ENCODE data around the gene FHIT. TPM values are rescaled to one million over a fixed set of nuclear protein-coding genes. Genes with fewer than 3 reads are reported as not detected.

The FHIT gene
- total RNA-seq, 1 experiment from 2014 or later, result 7.8 TPM

DNA sequence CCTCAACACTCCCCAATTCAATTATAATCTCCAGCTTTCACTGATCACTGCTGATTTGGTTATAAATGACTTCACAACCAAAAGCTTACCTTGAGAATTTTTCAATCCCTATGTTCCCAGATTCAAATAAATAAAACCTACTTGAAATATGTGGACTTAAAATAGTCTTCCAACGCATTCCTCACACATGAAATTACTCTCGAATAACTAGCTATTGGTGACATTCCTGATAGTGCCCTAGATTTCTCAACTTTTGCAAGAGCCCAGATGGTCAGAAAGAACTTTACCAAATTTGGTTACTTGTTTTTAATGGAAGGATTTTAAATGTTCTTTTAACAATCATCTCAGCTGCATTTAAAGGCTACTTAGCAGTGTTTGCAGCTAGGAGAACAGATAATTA is 605.5 kb downstream of the FHIT start:
- DNase-seq (ENCODE audit: low spot score), result no peak
- in situ Hi-C loops (cut with HindIII; ENCODE audit: low sequenced_read_pairs), result no loop called here

DNA sequence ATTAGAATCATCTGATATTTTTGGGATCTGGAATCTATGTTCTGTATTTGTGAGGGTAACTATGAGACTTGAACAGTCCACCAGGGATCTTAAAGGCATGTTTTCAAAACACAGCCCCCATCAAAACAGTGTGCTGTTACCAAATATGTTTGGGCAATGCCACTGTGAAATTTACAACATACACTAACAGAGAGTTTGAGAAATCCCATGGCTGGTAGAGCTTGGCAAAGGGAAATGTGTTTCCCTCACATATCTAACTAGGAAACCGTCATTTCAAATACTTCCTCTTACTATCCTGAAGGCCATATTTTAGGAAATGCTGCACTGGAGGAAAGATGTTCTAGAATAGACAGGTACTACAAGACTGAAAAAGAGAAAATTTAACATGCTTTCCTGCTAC is 607.4 kb downstream of the FHIT start:
- DNase-seq (ENCODE audit: low spot score), result no peak
- in situ Hi-C loops (cut with HindIII; ENCODE audit: low sequenced_read_pairs), result no loop called here

DNA sequence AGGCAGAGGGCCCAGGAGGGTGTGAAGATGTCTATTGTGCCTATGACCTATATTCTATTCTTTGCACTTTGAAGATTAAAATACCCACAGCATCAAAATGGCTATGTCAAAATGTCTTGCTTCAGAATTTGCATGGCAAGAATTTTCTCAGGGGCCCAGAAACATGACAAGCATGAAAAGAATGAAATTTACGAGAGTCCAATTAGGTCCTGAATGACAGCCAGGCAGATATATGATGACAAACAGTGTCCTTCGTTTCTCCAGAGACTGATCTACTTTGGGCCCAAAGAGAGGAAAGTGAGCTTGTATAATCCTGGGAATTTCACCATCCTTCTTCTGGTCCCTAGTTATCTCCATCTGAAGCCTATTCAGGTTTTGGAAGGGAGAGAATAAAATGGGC is 609.9 kb downstream of the FHIT start:
- in situ Hi-C loops (cut with HindIII; ENCODE audit: low sequenced_read_pairs), result no loop called here
- DNase-seq (ENCODE audit: low spot score), result no peak

DNA sequence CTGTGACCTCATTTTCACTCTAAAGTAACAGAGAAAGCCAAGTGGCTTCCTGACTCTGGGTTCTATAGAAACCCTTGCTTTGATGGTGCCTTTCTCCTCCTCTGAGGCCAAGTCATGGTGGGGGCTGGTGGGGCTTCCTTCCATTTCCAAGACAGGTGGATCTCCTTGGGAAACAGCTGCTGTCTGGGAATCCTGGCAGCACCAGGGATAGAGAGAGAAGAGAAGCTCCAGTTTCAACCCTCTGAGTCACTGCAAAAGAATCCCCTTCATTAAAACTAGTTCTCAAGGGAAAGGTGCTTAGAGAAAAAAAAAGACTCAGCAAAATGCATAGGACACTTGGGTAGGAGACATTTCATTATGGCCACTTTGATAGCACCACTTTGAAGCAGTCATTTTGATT is 614.4 kb downstream of the FHIT start:
- no peak for DNase-seq (ENCODE audit: low spot score)
- in situ Hi-C loops (cut with HindIII; ENCODE audit: low sequenced_read_pairs), result no loop called here

DNA sequence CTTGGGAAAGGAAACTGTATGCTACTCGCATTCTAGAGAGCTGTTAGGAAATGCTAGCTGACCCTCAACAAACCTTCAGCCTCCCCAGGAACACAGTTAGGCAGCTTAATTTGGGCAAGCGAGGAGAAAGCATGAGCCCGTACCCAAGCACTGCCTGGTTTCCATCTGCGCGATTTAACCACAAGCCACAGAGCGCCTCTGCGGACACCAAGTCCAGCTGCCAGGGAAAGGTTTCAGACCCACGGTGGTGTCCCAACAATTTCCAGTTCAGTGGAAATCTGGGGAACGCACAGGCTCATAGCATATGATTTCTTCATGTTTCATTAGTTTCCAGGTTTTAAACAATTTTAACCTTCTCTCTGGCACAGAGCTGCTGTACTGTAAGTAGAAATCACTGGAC is 617.6 kb downstream of the FHIT start:
- in situ Hi-C loops (cut with HindIII; ENCODE audit: low sequenced_read_pairs), result no loop called here
- DNase-seq (ENCODE audit: low spot score), result peak; percentile 47

DNA sequence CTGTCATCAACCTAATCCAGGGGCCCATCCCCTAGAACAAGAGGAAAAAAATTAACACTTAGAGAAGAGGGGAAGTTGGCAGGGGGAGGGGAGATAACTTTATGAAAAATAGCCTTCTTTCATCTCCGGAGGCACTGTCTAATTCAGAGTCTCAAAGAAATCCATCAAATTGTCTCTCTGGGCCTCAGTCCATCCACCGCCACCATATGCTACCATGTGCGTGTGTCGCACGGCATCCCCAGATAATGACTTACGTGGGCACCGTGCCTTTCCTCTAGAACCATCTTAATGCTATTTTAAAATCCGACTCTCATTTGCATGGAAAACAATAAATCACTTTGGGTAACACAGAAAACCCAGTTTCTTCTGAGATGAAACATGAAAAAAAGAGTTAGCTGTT is 619.7 kb downstream of the FHIT start:
- in situ Hi-C loops (cut with HindIII; ENCODE audit: low sequenced_read_pairs), result no loop called here
- DNase-seq (ENCODE audit: low spot score), result no peak

DNA sequence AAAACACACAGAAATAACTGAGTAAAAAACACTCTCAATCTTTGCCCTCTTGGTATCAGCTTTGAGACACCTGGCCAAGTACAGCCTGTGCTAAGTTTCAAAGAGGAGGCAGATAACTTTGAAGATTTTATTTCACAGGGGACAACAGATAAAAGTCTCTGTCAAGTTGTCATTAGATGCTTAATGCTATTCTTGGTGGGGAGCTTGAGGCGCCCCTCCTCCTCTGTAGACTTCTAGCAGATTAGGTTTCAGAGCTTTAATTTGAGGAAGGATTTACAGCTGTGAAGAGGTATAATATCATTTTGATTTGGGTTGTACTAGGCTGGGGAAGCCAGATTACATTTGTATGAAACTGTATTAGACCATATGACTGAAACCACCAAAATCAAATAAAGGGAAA is 620.3 kb downstream of the FHIT start:
- no peak for DNase-seq (ENCODE audit: low spot score)
- in situ Hi-C loops (cut with HindIII; ENCODE audit: low sequenced_read_pairs), result no loop called here

DNA sequence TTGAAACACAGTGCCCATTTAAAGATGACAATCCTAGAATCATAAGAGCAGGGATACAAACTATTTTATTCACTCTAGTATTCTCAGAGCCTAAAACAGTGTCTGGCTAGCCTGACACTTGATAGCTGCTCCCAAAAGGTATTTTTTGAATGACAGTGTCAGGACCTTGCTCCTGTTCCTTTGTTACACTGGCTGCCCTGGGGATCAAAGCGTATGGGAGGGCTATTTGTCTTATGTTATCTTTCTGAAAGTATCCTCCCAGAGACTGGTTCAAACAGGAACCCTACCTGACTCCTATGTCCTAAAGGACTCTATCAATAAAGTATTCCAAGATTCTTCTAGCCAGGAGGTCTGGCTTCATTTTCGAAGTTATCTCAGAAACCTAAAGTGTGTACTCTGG is 621.4 kb downstream of the FHIT start:
- no peak for DNase-seq (ENCODE audit: low spot score)
- in situ Hi-C loops (cut with HindIII; ENCODE audit: low sequenced_read_pairs), result no loop called here

DNA sequence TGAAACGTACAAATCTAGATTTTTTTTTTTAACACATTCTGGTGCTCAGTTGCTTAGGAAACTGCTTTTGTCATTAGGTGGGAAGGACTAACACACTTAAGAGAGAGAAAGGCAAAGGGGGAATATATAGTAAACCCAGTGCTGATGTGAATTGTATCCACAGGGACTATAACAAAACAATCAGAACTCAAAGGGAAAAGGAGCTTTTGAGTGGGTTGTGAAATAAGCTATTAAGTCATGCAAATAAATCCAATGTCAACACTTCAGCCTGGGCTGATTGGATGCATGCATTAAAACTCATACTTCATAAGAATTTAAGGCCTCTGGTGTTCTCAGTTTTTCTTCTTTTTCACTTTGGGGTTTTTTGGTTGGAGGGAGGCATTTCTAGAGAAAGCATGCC is 628.9 kb downstream of the FHIT start:
- in situ Hi-C loops (cut with HindIII; ENCODE audit: low sequenced_read_pairs), result no loop called here

DNA sequence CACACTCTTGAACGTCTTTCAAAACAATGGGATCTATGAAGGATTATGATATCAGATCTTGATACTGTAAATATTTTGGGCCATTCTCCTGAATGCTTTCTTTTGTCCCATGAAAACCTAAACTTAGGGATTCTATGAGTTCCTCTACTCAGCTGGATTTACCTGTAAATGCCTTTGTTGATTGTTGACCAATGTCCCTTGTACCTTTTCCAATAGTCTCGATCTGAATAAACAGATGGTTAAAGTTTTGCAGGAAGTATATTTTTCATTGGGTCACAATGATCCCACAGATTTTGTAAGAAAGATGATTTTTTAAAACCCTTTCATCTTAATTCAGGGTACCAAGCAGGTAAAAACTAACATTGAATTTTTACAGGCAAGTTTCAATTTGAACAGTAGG is 634.1 kb downstream of the FHIT start:
- in situ Hi-C loops (cut with HindIII; ENCODE audit: low sequenced_read_pairs), result no loop called here

More for the DNA sequence above, 628.9 kb downstream of the FHIT start:
- DNase-seq (ENCODE audit: low spot score), result no peak

DNA sequence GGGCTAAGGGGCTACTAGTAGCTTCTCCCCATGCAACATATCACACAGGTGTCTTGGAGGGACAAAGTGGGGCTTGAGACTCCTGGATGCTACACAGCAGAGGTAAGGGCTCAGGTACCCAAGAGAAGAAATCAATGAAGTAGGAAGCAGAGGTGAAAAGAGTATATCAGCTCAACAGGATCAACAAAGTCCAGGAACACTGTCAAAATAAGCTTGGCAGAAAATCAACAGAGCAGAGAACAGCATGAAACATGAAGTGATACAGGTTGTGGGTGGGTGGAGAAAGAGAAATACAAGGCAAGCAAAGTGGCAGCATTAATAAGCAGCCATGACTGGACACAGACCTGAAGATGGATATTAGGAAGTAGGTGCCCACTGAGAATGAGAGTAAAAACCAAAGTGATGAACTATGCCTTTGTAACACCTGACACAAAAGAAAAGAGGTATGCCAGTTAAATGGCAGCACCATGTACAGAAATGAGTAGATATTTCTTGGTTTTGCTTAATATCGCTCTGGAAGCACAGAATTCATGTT is 637.4 kb downstream of the FHIT start:
- in situ Hi-C loops (cut with HindIII; ENCODE audit: low sequenced_read_pairs), result no loop called here
- no peak for DNase-seq (ENCODE audit: low spot score)

More for the DNA sequence above, 634.1 kb downstream of the FHIT start:
- DNase-seq (ENCODE audit: low spot score), result no peak

DNA sequence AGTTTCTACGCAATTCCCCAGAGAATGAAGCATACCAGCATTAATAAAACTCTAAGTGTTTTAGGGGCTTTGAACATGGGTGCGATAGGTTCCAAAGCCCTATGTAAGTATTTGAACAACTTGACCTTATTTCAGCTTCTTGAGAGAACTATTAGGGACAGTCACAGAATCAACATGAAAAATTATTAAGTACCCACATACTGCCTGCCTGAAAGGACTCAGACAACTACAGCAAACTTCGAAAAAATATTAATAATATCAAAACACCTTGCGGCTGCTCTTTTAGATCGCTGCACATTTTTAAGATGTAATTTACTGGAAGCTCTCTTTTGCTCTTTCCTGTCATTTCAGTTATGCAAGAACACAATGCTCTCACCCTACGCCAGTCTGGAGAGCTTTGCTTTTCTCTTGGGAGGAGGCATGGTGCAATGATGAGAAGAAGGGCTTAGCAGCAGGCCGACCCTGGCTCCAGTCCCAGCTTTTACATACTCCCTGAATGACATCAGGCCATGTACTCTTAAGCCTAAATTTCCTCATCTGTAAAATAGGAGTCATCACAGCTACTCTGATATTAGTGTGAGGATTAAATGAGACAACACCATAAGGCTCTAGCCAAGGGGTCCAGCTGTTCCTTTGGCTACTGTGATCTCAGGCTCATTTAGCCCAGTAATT is 640.7 kb downstream of the FHIT start:
- DNase-seq (ENCODE audit: low spot score), result peak; percentile 14

DNA sequence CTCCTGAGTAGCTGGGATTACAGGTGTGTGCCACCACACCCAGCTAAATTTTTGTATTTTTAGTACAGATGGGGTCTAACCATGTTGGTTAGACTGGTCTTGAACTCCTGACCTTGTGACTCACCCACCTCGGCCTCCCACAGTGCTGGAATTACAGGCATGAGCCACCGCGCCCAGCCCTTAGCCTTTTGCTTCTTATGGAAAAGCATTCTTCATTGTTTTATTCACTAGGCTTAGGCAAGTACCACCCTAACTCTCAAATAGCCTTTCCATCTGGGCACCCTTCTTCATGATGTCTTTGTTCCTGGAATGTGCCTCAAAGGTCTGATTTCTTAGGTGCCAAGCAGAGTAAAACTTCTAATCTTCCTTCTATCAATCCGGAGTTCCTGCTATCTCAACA is 641.8 kb downstream of the FHIT start:
- no peak for DNase-seq (ENCODE audit: low spot score)
- in situ Hi-C loops (cut with HindIII; ENCODE audit: low sequenced_read_pairs), result no loop called here

More for the DNA sequence above, 640.7 kb downstream of the FHIT start:
- in situ Hi-C loops (cut with HindIII; ENCODE audit: low sequenced_read_pairs), result no loop called here

DNA sequence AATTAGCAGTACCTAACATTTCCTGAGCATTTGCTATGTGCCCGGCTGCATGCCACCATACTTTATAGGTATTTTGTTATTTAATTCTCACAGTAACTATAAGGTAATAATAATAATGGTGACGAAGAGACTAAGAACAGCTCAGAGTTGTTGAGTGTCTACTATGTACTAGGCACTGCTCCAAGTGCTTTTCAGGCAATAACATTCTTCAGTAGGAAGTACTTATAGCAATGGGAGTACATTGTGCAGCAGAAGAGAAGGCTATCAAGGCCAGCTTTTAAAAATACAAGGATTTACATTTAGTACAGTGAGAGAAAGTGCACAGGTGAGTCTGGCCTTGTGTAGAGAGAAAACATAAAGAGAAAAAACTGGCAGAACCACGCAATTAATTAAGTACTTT is 647.4 kb downstream of the FHIT start:
- no peak for DNase-seq (ENCODE audit: low spot score)
- in situ Hi-C loops (cut with HindIII; ENCODE audit: low sequenced_read_pairs), result no loop called here

DNA sequence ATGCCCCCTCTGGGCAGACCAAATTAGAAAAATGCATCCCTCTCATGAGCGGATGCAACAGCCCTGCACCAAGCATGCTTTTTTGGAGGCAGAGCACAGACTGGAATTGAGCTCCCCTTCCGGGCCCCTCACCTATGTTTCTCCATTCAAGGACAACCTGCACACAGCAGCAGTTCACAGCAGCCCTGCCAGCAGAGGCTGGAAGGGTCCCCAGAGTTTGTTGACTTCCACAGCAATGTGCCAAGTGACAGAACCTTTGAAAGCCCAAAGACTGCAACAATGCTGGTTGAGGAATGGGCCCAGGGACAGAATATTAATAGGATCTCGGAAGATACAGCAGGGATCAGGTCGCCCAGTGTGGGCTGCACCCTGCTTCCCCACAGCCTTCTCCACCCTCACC is 650.4 kb downstream of the FHIT start:
- DNase-seq (ENCODE audit: low spot score), result no peak
- in situ Hi-C loops (cut with HindIII; ENCODE audit: low sequenced_read_pairs), result no loop called here

DNA sequence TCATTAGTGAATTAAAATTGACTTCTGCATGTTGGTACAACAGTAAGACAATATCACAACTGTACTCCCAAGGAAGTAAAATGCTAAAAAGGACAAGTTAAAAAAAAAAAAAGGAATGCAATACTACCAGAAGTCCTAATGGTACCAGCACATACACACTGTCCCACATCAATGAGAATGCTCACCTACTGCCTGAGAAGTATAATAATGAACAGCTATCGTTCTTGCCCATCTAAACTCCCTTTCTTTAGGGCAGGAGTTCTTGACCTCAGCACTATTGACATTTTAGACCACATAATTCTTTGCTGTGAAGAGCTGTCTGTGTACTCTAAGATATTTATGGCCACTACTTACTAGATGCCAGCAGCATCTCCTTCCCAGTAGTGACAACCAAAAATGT is 651.7 kb downstream of the FHIT start:
- in situ Hi-C loops (cut with HindIII; ENCODE audit: low sequenced_read_pairs), result no loop called here
- no peak for DNase-seq (ENCODE audit: low spot score)

DNA sequence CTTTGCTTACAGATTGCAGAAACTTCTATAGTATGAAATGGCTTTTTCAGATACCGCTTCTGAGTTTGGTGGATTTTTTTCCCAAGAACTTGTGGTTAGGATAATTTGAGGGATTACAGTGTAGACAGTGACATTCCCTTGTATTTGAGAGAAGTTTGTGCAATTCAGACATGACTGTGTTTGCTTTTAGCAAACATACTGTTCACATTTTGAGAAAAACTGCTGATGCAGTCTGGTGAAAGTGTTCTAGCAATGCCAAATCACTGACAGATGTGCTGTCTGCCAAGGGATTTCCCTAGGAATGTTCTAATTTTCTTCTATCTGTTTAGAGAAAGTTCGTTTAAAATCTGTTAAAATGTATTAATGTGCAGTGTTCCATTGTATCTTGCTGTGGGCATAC is 652.6 kb downstream of the FHIT start:
- in situ Hi-C loops (cut with HindIII; ENCODE audit: low sequenced_read_pairs), result no loop called here
- no peak for DNase-seq (ENCODE audit: low spot score)

DNA sequence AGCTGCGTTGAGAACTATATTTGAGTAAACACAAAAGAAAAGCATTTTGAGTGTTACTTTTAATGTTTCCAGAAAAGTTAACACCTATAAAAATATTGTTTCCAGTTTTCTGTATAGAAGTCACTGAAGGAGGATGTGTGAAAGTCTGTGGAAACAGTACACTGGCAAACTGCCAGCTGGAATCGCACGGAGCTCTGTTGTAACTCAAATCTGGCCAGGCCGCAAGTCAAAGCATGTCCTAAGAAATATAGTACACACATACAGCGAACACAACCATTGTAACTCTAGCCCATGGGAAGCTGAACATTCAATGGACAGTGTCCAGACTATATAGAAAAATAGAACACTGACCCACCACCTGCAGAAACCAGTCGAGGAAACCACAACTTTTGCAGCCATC is 657.2 kb downstream of the FHIT start:
- in situ Hi-C loops (cut with HindIII; ENCODE audit: low sequenced_read_pairs), result no loop called here
- peak; percentile 10 for DNase-seq (ENCODE audit: low spot score)

DNA sequence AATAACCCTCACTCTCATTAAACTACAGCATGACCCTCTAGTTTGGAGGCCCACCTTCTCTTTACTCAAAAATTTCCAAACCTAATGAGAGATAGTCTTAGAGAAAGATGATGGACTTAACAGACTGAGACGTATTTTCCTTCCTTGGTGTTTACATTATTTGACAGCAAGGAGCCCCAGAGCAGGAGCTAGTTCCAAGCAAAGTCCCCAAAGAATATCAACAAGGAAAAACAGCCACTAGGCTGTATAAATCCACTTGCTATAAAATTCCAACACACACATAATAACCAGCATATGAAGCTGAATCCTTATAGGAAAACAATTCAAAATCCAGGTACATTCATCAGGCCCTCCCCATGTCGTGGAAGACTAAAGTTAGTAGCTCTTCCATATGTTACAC is 660.0 kb downstream of the FHIT start:
- no peak for DNase-seq (ENCODE audit: low spot score)
- in situ Hi-C loops (cut with HindIII; ENCODE audit: low sequenced_read_pairs), result no loop called here

DNA sequence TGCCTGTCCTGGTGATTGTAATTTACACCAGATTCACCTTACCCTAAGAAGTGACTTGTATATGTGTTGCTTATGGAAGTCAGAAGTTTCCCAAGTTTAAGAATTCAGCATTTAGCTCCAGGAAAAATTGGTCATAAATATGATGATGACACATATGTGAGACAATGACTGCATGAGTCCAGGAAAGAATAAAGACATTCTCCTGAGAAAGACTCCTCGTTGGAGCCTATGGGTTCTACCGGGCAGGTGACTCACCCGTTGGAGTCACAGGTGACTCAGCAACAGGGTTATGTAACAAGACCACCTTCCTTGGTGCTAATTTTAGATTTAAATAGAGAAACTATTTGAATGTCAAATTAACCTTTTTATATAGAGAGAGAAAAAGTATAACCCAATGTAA is 662.4 kb downstream of the FHIT start:
- in situ Hi-C loops (cut with HindIII; ENCODE audit: low sequenced_read_pairs), result no loop called here

DNA sequence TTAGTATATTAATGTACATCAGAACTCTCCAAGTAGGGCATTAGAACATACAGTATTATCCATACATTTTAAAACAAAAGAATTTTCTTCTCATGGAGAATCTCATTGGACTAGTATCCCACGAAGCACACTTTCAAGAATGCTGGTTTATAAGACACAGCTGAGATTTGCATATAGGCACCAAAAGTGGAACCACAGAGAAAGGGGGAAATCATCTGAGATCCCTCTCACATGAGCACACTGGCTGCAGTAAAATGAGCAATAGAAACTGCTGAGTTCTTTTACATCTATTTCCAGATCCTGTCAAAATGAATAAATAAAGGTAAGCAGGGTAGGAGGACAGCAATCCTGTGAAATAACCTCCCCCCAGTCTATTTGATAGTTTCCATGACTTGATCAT is 665.3 kb downstream of the FHIT start:
- DNase-seq (ENCODE audit: low spot score), result no peak
- in situ Hi-C loops (cut with HindIII; ENCODE audit: low sequenced_read_pairs), result no loop called here

More for the DNA sequence above, 662.4 kb downstream of the FHIT start:
- no peak for DNase-seq (ENCODE audit: low spot score)
